HCT116 (cell line): ENCODE measurements around the gene SLC10A6. TPM values are rescaled to one million over a fixed set of nuclear protein-coding genes. Genes with fewer than 3 reads are reported as not detected.
"Not testable (repeated sequence)": the region's sequence is repeated elsewhere in the genome, so short reads cannot be mapped to it uniquely, and the experiment has no call there.

Source experiments
- ATAC-seq: fragments of 200-7000 bp; cut with Tn5 transposase; 2 replicates; pipeline ENCODE4 v1.9.1; 2020; ENCODE audit warnings: mild to moderate bottlenecking, moderate library complexity
- BruUV-seq: library from RNA; stranded (reverse); fragments of 400-500 nt; replicated peaks from 2 replicates; lab custom pipeline; 2021; lab: Mats Ljungman, UMichigan
- CTCF ChIA-PET: fragments of 300-600 bp; sonication (Branson Sonifier 250); formaldehyde crosslinking; loops from one replicate; lab custom pipeline; 2021; ENCODE audit warnings: antibody characterized with exemption; lab: Charles Lee
- POLR2A ChIA-PET: fragments of 300-600, 350-600 bp; sonication (Branson Sonifier 250); formaldehyde crosslinking; loops from one replicate; lab custom pipeline; 2021; ENCODE audit warnings: antibody characterized with exemption; lab: Charles Lee
- RAD21 ChIA-PET, 2 experiments: fragments of 300-600 bp; sonication (Branson Sonifier 250); formaldehyde crosslinking; loops; one replicate each; lab custom pipeline; 2023; ENCODE audit warnings: low total read pairs in 2 of 2; ENCODE audit not compliant: uncharacterized antibody in 2 of 2, unreplicated experiment in 2 of 2, low non-redundant PET in 1 of 2; lab: Charles Lee
- DNase-seq: peaks from one replicate; pipeline ENCODE4 v3.0.0-alpha.2; 2010; ENCODE audit warnings: low read depth, low spot score
- H2AFZ ChIP-seq: fragments of 200-600 bp; shearing (Covaris generic), sonication (generic); 2 replicates; pipeline ENCODE4 v1.6.1; 2017; ENCODE audit warnings: low read depth, mixed run types, mixed read lengths, antibody characterized with exemption, low read length; ENCODE audit not compliant: poor library complexity, severe bottlenecking
- H3K27ac ChIP-seq: 2 replicates; pipeline ENCODE4 v1.5.1; 2012; ENCODE audit warnings: low read depth, low read length
- H3K27me3 ChIP-seq: fragments of 200-600 bp; sonication (generic); 2 replicates; pipeline ENCODE4 v1.6.1; 2016; ENCODE audit warnings: mixed run types, low read length, mixed read lengths; ENCODE audit not compliant: insufficient read depth
- H3K36me3 ChIP-seq, 2 experiments: fragments of 200-500 bp in 1 of 2; fragments of 200-600 bp in 1 of 2; sonication (Bioruptor generic) in 1 of 2; sonication (generic) in 1 of 2; 2 replicates each; pipeline versions ENCODE4 v1.5.1 to v1.6.1; 2014 to 2016; ENCODE audit warnings: low read length in 2 of 2, inconsistent platforms in 1 of 2, mixed read lengths in 1 of 2, mixed run types in 1 of 2; ENCODE audit not compliant: insufficient read depth in 2 of 2, control insufficient read depth in 1 of 2
- H3K4me1 ChIP-seq, 2 experiments: fragments of 200-600 bp in 1 of 2; sonication (generic) in 1 of 2; 2 replicates each; pipeline versions ENCODE4 v1.5.1 to v1.6.1; 2012 to 2017; ENCODE audit warnings: low read length in 2 of 2, inconsistent platforms in 1 of 2, mild to moderate bottlenecking in 1 of 2, mixed read lengths in 1 of 2, mixed run types in 1 of 2, moderate library complexity in 1 of 2; ENCODE audit not compliant: insufficient read depth in 2 of 2, control insufficient read depth in 1 of 2
- H3K4me2 ChIP-seq: fragments of 200-600 bp; sonication (generic); 2 replicates; pipeline ENCODE4 v1.6.1; 2017; ENCODE audit warnings: mixed run types, low read length, mixed read lengths
- H3K4me3 ChIP-seq, 2 experiments: fragments of 200-600 bp in 1 of 2; sonication (generic) in 1 of 2; replicated peaks in 1 of 2; 2 replicates each; pipeline ENCODE4 v1.5.1; 2011 to 2016; ENCODE audit warnings: low read length in 2 of 2, control low read depth in 1 of 2, low read depth in 1 of 2, mild to moderate bottlenecking in 1 of 2, mixed read lengths in 1 of 2, mixed run types in 1 of 2
- H3K79me2 ChIP-seq: fragments of 200-600 bp; sonication (generic); 2 replicates; pipeline ENCODE4 v1.6.1; 2017; ENCODE audit warnings: mild to moderate bottlenecking, mixed run types, low read length, moderate library complexity, mixed read lengths; ENCODE audit not compliant: insufficient read depth
- H3K9ac ChIP-seq: fragments of 200-600 bp; sonication (generic); 2 replicates; pipeline ENCODE4 v1.6.1; 2016; ENCODE audit warnings: low read length, mixed read lengths
- H3K9me2 ChIP-seq: fragments of 200-600 bp; sonication (generic), shearing (Covaris generic); 2 replicates; pipeline ENCODE4 v1.6.1; 2017; ENCODE audit warnings: mixed run types, mild to moderate bottlenecking, moderate library complexity; ENCODE audit not compliant: insufficient read depth
- H3K9me3 ChIP-seq, 2 experiments: fragments of 200-500 bp in 1 of 2; fragments of 200-600 bp in 1 of 2; sonication (Bioruptor generic) in 1 of 2; sonication (generic) in 1 of 2; 2 replicates each; pipeline ENCODE4 v1.6.1; 2014 to 2017; ENCODE audit warnings: low read length in 2 of 2, mixed read lengths in 2 of 2, inconsistent platforms in 1 of 2, low read depth in 1 of 2, mild to moderate bottlenecking in 1 of 2, mixed run types in 1 of 2, moderate library complexity in 1 of 2; ENCODE audit not compliant: control insufficient read depth in 1 of 2, insufficient read depth in 1 of 2
- H4K20me1 ChIP-seq: fragments of 200-600 bp; sonication (generic), shearing (Covaris generic); 2 replicates; pipeline ENCODE4 v1.6.1; 2017; ENCODE audit warnings: mixed run types, mild to moderate bottlenecking, moderate library complexity; ENCODE audit not compliant: insufficient read depth
- ELF1 ChIP-seq: IDR thresholded peaks from 2 replicates; pipeline ENCODE4 v1.6.1; 2012; ENCODE audit warnings: low read depth, borderline replicate concordance
- EZH2 ChIP-seq: fragments of 200-600 bp; sonication (generic); IDR thresholded peaks from 2 replicates; pipeline ENCODE4 v1.6.1; 2017; ENCODE audit warnings: antibody characterized with exemption, mixed run types
- JUND ChIP-seq: IDR thresholded peaks from 2 replicates; pipeline ENCODE4 v1.6.1; 2012
- MAX ChIP-seq: IDR thresholded peaks from 2 replicates; pipeline ENCODE4 v1.6.1; 2012
- SRF ChIP-seq: IDR thresholded peaks from 2 replicates; pipeline ENCODE4 v1.6.1; 2012; ENCODE audit warnings: low read depth
- TCF7L2 ChIP-seq: IDR thresholded peaks from 2 replicates; pipeline ENCODE4 v1.7.0; 2011; ENCODE audit warnings: borderline replicate concordance, inconsistent platforms; ENCODE audit not compliant: insufficient read depth, insufficient read length; ENCODE audit errors: extremely low read depth
- intact Hi-C: fragments of 100-400 bp; cut with micrococcal nuclease; formaldehyde crosslinking; loops from 2 replicates; pipeline ENCODE4 v1.10.0; 2022
- total RNA-seq: library from RNA; stranded (reverse); gene quantifications from one replicate; pipeline ENCODE4 v1.2.1, GENCODE V29; 2021; ENCODE audit not compliant: unreplicated experiment
- TF ChIP-seq, protein P1 (sequence below), 3 experiments: fragments of 200-600 bp in 1 of 3; sonication (generic) in 1 of 3; IDR thresholded peaks in 2 of 3; conservative IDR thresholded peaks in 1 of 3; 2 replicates each; pipeline ENCODE4 v1.5.1; 2012 to 2017; ENCODE audit warnings: low read depth in 2 of 3, low read length in 2 of 3, antibody characterized with exemption in 1 of 3, borderline replicate concordance in 1 of 3, control low read depth in 1 of 3, mild to moderate bottlenecking in 1 of 3, mixed read lengths in 1 of 3, mixed run types in 1 of 3, moderate library complexity in 1 of 3; ENCODE audit not compliant: insufficient read depth in 1 of 3

SLC10A6 gene
- total RNA-seq, 1 experiment from 2014 or later: not detected

DNA sequence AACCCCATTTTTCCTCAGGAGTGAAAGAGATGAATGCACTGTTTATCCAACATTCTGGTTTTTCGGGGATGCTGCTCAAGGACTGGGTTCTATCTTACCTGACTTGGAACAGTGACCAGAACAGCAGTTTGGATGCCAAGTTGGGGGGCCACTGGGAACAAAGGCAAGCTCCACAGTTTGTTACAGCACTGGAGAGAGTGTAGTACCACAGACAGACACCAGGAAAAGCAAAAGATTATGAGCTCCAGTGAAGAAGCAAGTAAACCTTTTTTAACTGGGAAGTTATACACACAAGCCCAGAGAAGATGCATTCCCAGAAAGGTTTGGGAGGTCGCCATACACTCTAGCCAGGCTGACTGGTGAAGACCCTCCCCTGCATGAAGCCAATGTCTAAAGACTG is 29.5 kb upstream of the SLC10A6 start:
- H3K9me2 ChIP-seq: no peaks in the 10 kb centered on the region
- DNase-seq (no peak), ATAC-seq (peak; percentile 65; the same call in 1 of the 2 replicates)
- H3K4me1 ChIP-seq: no peaks in the 10 kb centered on the region
- no peak overlapping the region for H3K4me3 ChIP-seq
- H3K79me2 ChIP-seq: no peaks in the 10 kb centered on the region
- no peak overlapping the region for H3K4me2 ChIP-seq
- H3K27me3 ChIP-seq: no peaks in the 10 kb centered on the region
- intact Hi-C loops: no loop called here
- no peak overlapping the region for H2AFZ ChIP-seq
- CTCF ChIA-PET: no interaction called here
- RAD21 ChIA-PET: interaction anchor here in 1 of 2 experiments (0.5 kb wide), 1 partner anchor 8 kb away, joined by 4 read pairs; no protein-coding TSS in a partner anchor
- H3K27ac ChIP-seq: no peak overlapping the region
- no TSS peak for BruUV-seq
- no peaks in the 10 kb centered on the region for H4K20me1 ChIP-seq
- TF ChIP-seq EZH2 (no peak), SRF (no peak), TCF7L2 (no peak), ELF1 (no peak)
- TF ChIP-seq, protein P1, sequence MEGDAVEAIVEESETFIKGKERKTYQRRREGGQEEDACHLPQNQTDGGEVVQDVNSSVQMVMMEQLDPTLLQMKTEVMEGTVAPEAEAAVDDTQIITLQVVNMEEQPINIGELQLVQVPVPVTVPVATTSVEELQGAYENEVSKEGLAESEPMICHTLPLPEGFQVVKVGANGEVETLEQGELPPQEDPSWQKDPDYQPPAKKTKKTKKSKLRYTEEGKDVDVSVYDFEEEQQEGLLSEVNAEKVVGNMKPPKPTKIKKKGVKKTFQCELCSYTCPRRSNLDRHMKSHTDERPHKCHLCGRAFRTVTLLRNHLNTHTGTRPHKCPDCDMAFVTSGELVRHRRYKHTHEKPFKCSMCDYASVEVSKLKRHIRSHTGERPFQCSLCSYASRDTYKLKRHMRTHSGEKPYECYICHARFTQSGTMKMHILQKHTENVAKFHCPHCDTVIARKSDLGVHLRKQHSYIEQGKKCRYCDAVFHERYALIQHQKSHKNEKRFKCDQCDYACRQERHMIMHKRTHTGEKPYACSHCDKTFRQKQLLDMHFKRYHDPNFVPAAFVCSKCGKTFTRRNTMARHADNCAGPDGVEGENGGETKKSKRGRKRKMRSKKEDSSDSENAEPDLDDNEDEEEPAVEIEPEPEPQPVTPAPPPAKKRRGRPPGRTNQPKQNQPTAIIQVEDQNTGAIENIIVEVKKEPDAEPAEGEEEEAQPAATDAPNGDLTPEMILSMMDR (IDR thresholded peaks at IDR 0.05 in 2 of 3, conservative IDR thresholded peaks at IDR 0.05 in 1 of 3; ENCODE audit: borderline replicate concordance in 1 of 3, insufficient read depth in 1 of 3, low read depth in 2 of 3, low read length in 2 of 3): peak in 1 of 3 experiments; percentile 34; a peak in 1 of 6 replicates
- H3K9me3 ChIP-seq: peaks cover 0 to 16% of the 10 kb centered on the region in 2 experiments; a peak in 1 of 4 replicates
- POLR2A ChIA-PET: no interaction called here
- no peaks in the 10 kb centered on the region for H3K36me3 ChIP-seq
- H3K9ac ChIP-seq: no peak overlapping the region

GRCh38 chr4:86876894-86877685 is 27.9 kb upstream of the SLC10A6 start:
- Histone ChIP-seq H3K79me2 (no peaks in the 10 kb centered on the region), H3K4me2 (no peak overlapping the region), H4K20me1 (no peaks in the 10 kb centered on the region), H3K9ac (no peak overlapping the region), H3K4me1 (no peaks in the 10 kb centered on the region), H3K9me2 (no peaks in the 10 kb centered on the region), H3K27ac (no peak overlapping the region), H3K4me3 (no peak overlapping the region), H3K9me3 (peaks cover 0 to 16% of the 10 kb centered on the region in 2 experiments; a peak in 1 of 4 replicates), H3K36me3 (no peaks in the 10 kb centered on the region), H2AFZ (no peak overlapping the region)
- intact Hi-C loops: no loop called here
- CTCF ChIA-PET: no interaction called here
- RAD21 ChIA-PET: no interaction called here
- ATAC-seq: no peak
- POLR2A ChIA-PET: no interaction called here
- BruUV-seq: no TSS peak
- TF ChIP-seq MAX (no peak), JUND (no peak)
- TF ChIP-seq, all 23 proteins: peak for 0
- H3K27me3 ChIP-seq: no peaks in the 10 kb centered on the region
- DNase-seq: no peak

- POLR2A ChIA-PET, ATAC-seq, H3K27ac ChIP-seq, H4K20me1 ChIP-seq, intact Hi-C loops, H2AFZ ChIP-seq, DNase-seq, H3K27me3 ChIP-seq, H3K9ac ChIP-seq, H3K4me3 ChIP-seq, CTCF ChIA-PET, H3K9me2 ChIP-seq, H3K79me2 ChIP-seq, H3K4me2 ChIP-seq, H3K4me1 ChIP-seq, RAD21 ChIA-PET, BruUV-seq, H3K36me3 ChIP-seq: not testable (repeated sequence)
- H3K9me3 ChIP-seq: peaks cover 0 to 11% of the 10 kb centered on the region in 2 experiments; a peak in 1 of 4 replicates
Measured at GRCh38 chr4:86875436-86875835, 26.3 kb upstream of the SLC10A6 start.
